Thoracic aorta (tissue), 2 donors: Measurements from ENCODE around the gene VKORC1. TPM values are rescaled to one million over a fixed set of nuclear protein-coding genes. Genes with fewer than 3 reads are reported as not detected.

Experiments used
- ATAC-seq: fragments of 150-250 bp; one replicate; pipeline ENCODE4 v1.8.0; 2017; ENCODE audit warnings: low read depth; ENCODE audit not compliant: insufficient number of reproducible peaks, low FRiP score
- DNase-seq: peaks from one replicate; pipeline ENCODE4 v3.0.0-alpha.2; 2020; ENCODE audit warnings: low spot score
- H3K27ac ChIP-seq, 2 donors: fragments of 200-600 bp; sonication (generic); 1 replicate in 1 of 2; 2 replicates in 1 of 2; pipeline ENCODE4 v1.5.1; 2016; ENCODE audit warnings: mild to moderate bottlenecking in 2 of 2, moderate library complexity in 2 of 2
- H3K27me3 ChIP-seq: fragments of 200-600 bp; sonication (generic); replicated peaks from 2 replicates; pipeline ENCODE4 v1.6.0; 2016; ENCODE audit warnings: mild to moderate bottlenecking; ENCODE audit not compliant: insufficient read depth
- H3K36me3 ChIP-seq: fragments of 200-600 bp; sonication (generic); one replicate; pipeline ENCODE4 v1.5.1; 2016
- H3K4me1 ChIP-seq, 2 donors: fragments of 200-600 bp; sonication (generic); 1 replicate in 1 of 2; 2 replicates in 1 of 2; pipeline versions ENCODE4 v1.5.1 to v1.6.0; 2016; ENCODE audit warnings: low read depth in 2 of 2, mild to moderate bottlenecking in 1 of 2; ENCODE audit not compliant: control insufficient read depth in 1 of 2
- H3K4me3 ChIP-seq: fragments of 200-600 bp; sonication (generic); 2 replicates; pipeline ENCODE4 v1.5.1; 2016; ENCODE audit warnings: mild to moderate bottlenecking
- H3K9me3 ChIP-seq: fragments of 200-600 bp; sonication (generic); 2 replicates; pipeline ENCODE4 v1.5.1; 2016
- CTCF ChIP-seq: fragments of 200-600 bp; sonication (generic); IDR thresholded peaks from one replicate; pipeline ENCODE4 v1.5.1; 2019; ENCODE audit warnings: antibody characterized with exemption
- total RNA-seq, 2 donors: library from RNA; depleted of rRNA; stranded (reverse); fragments of >200 nt; gene quantifications; one replicate each; pipeline versions ENCODE4 v1.1.0 to v1.2.3, GENCODE V29; 2016

The VKORC1 gene
- total RNA-seq, 2 donors from 2014 or later: 88.7 to 187 TPM

DNA sequence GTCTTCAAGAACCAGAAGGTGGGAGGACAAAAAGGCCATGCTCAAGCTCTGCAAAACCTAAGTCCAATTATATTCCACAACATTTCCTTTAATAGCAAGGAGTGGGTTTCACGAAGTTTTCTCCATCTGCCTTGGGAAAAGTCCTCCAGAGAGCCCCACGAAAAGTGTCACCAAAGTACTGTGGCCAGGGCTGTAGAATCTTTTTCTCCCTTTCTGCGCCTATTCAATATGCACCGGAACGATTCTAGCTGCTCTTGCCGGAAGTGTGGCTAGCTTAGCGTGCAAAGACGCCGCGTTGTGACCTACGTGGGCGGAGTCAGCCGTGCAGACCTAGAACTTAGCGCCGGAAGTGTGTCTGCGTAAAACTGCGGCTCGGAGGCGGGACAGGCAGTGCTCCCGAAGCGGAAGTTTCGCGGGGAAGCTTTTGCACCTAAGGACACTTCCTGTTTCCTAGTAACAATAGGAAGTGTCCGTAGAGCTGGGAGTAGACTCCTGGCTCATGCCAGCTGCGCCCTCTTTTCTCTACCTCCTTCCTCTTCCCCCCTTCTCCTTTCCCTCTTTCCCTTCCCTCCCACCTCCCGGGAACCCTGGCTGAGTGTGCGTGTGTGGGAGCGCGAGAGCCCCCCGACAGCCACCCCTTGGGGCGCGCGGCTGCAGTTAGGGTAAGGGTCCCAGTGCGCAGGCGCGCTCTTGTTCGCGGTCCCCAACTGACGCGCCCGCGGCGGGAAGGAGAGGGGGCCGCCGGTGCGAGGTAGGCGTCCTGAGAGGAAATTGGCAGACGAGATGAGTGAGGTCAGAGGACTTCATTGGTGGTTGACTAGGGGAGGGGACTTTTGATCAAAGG is 20.4 kb downstream of the VKORC1 start, which contains the start of the genes ZNF646 and ZNF668:
Gene ZNF646 (plus strand): TSS at position 453 of the 844 bp plus-strand sequence. CDS start 1,903 bp downstream, outside the sequence.
Gene ZNF668 (minus strand): TSS at position 271 of the 844 bp plus-strand sequence. CDS start 9,781 bp downstream, outside the sequence.
- H3K4me3 ChIP-seq: peak within 1 kb of the TSS; percentile 97
- TF ChIP-seq CTCF: no peak
- peak; percentile 95 for ATAC-seq

GRCh38 chr16:31073142-31073969 is 21.2 kb downstream of the VKORC1 start:
- H3K9me3 ChIP-seq: no peaks in the 10 kb centered on the region
- no peaks in the 10 kb centered on the region for H3K27me3 ChIP-seq
- H3K27ac ChIP-seq: peak overlapping the region; percentile 94
- ATAC-seq (peak; percentile 76), DNase-seq (peak; percentile 57)
- H3K4me3 ChIP-seq: peak overlapping the region; percentile 97
- H3K36me3 ChIP-seq: peaks cover 22% of the 10 kb centered on the region
- peaks cover 14 to 29% of the 10 kb centered on the region in 2 donors for H3K4me1 ChIP-seq
- no peak for TF ChIP-seq CTCF

More for the DNA sequence above, 20.4 kb downstream of the VKORC1 start, which contains the start of the genes ZNF646 and ZNF668:
- Histone ChIP-seq H3K27me3 (no peaks in the 10 kb centered on the region), H3K4me1 (peaks cover 14 to 29% of the 10 kb centered on the region in 2 donors), H3K9me3 (no peaks in the 10 kb centered on the region), H3K27ac (peak within 1 kb of the TSS; percentile 94), H3K36me3 (peaks cover 29% of the 10 kb centered on the region)
- DNase-seq: peak; percentile 96

GRCh38 chr16:31072540-31073141 is 22.0 kb downstream of the VKORC1 start:
- DNase-seq (no peak), ATAC-seq (no peak)
- Histone ChIP-seq H3K27ac (peak overlapping the region; percentile 94), H3K27me3 (no peaks in the 10 kb centered on the region), H3K4me3 (peak overlapping the region; percentile 97), H3K36me3 (peaks cover 15% of the 10 kb centered on the region), H3K4me1 (peaks cover 14 to 29% of the 10 kb centered on the region in 2 donors), H3K9me3 (no peaks in the 10 kb centered on the region)
- TF ChIP-seq CTCF: no peak

DNA sequence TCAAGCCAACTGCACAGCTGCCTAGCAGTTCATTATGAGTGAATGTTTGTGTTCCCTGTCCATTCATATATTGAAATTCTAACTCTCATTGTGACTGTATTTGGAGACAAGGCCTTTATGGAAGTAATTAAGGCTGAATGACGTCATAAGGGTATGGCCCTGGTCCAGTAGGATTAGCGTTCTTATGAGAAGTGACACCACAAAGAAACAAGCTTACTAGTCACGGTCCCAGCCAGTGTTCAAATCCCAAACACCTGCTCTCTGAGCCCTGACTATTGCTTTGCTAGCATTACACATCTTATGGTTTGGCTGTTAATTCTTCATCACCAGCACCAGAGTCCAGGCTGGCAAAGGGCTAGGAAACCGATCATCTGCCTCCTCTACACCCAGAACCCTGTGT is 22.7 kb downstream of the VKORC1 start:
- Histone ChIP-seq H3K4me1 (peaks cover 14 to 29% of the 10 kb centered on the region in 2 donors), H3K9me3 (no peaks in the 10 kb centered on the region), H3K4me3 (peak overlapping the region; percentile 97), H3K36me3 (peaks cover 7% of the 10 kb centered on the region), H3K27me3 (no peaks in the 10 kb centered on the region), H3K27ac (peak overlapping the region in 1 of 2 donors; percentile 94)
- ATAC-seq (no peak), DNase-seq (no peak)
- TF ChIP-seq CTCF: no peak
